Natural killer cell (primary cell): ENCODE data around the gene CAMK1. TPM values are rescaled to one million over a fixed set of nuclear protein-coding genes. Genes with fewer than 3 reads are reported as not detected.

ENCODE experiments used
- ATAC-seq, 3 donors: fragments of 150-1000 bp in 2 of 3; fragments of 200-7000 bp in 1 of 3; cut with Tn5 transposase; 1 replicate in 1 of 3; 2 replicates in 2 of 3; pipeline ENCODE4 v1.10.0; 2021; ENCODE audit warnings: mild to moderate bottlenecking in 2 of 3, moderate library complexity in 2 of 3
- DNase-seq, 2 donors: peaks; one replicate each; pipeline versions ENCODE4 v3.0.0 to v3.0.0-alpha.2; 2013 to 2021; ENCODE audit warnings: mixed read lengths in 1 of 2
- H3K27ac ChIP-seq: one replicate; pipeline ENCODE4 v1.5.1; 2013; ENCODE audit warnings: mild to moderate bottlenecking, low read length
- H3K27me3 ChIP-seq: one replicate; pipeline ENCODE4 v1.6.1; 2013; ENCODE audit warnings: low read length; ENCODE audit not compliant: control insufficient read depth, insufficient read depth
- H3K36me3 ChIP-seq: one replicate; pipeline ENCODE4 v1.6.1; 2013; ENCODE audit warnings: low read length; ENCODE audit not compliant: control insufficient read depth, insufficient read depth
- H3K4me1 ChIP-seq: one replicate; pipeline ENCODE4 v1.6.1; 2013; ENCODE audit warnings: low read length; ENCODE audit not compliant: control insufficient read depth, insufficient read depth
- H3K4me3 ChIP-seq: one replicate; pipeline ENCODE4 v1.5.1; 2013; ENCODE audit warnings: low read length
- H3K9me3 ChIP-seq: one replicate; pipeline ENCODE4 v1.6.1; 2013; ENCODE audit warnings: low read length; ENCODE audit not compliant: control insufficient read depth, insufficient read depth
- H3K27ac Mint-ChIP-seq, 2 donors: one replicate each; pipeline ENCODE4 v1.8.0; 2022; ENCODE audit warnings: mild to moderate bottlenecking in 2 of 2, mixed read lengths in 2 of 2, moderate library complexity in 1 of 2
- H3K27me3 Mint-ChIP-seq, 2 donors: one replicate each; pipeline ENCODE4 v1.8.0; 2022; ENCODE audit warnings: low read depth in 2 of 2, mixed read lengths in 2 of 2
- H3K36me3 Mint-ChIP-seq: one replicate; pipeline ENCODE4 v1.8.0; 2022; ENCODE audit warnings: mixed read lengths
- H3K4me1 Mint-ChIP-seq, 2 donors: one replicate each; pipeline ENCODE4 v1.8.0; 2022; ENCODE audit warnings: mixed read lengths in 2 of 2
- H3K4me3 Mint-ChIP-seq: one replicate; pipeline ENCODE4 v1.8.0; 2022; ENCODE audit warnings: mild to moderate bottlenecking, moderate library complexity, mixed read lengths
- H3K9me3 Mint-ChIP-seq, 2 donors: one replicate each; pipeline ENCODE4 v1.8.0; 2022; ENCODE audit warnings: mixed read lengths in 2 of 2
- WGBS: methylation state at CpG from one replicate; pipeline ENCODE4 v1.1.7; 2013; ENCODE audit warnings: missing lambda C conversion rate; ENCODE audit not compliant: insufficient coverage; 5-methylcytosine and 5-hydroxymethylcytosine counted together
- intact Hi-C: fragments of 100-400 bp; cut with micrococcal nuclease; formaldehyde crosslinking; loops from one replicate; pipeline ENCODE4 v1.14.2; 2022
- total RNA-seq, 4 donors: library from RNA; stranded (reverse); fragments of 120-200 nt in 1 of 4; gene quantifications; one replicate each; pipeline versions ENCODE4 v1.2.3 to v1.2.4, GENCODE V29; 2013 to 2022
- TF ChIP-seq, protein P1 (sequence below): fragments of 200-600 bp; IDR thresholded peaks from one replicate; pipeline ENCODE4 v1.8.0; 2022; ENCODE audit warnings: antibody characterized with exemption

Gene CAMK1
- total RNA-seq, 3 donors from 2014 or later (not counting 1 experiment from before 2014, with no cell fraction given) = 7.4 to 20.4 (median 8.7) TPM

DNA sequence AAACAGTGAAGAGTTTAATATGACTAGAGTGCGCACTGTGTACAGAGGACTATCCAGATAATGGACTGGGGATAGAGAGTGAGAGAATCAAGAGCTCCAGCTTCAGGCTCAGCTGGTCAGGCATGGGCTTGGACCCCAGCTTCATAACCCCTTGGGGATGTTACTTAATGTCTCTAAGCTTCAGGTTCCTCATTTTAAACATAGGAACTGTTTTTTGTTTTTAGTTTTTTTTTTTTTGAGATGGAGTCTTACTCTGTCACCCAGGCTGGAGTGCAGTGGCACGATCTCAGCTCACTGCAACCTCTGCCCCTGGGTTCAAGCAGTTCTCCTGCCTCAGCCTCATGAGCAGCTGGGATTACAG, 48.1 kb downstream of the CAMK1 start:
- ATAC-seq (no peak), DNase-seq (no peak)
- Mint-ChIP-seq H3K36me3 (no peaks in the 10 kb centered on the region), H3K9me3 (no peaks in the 10 kb centered on the region), H3K27me3 (no peaks in the 10 kb centered on the region), H3K4me3 (no peak overlapping the region), H3K27ac (no peak overlapping the region), H3K4me1 (peaks cover 1 to 2% of the 10 kb centered on the region in 2 donors)
- TF ChIP-seq, protein P1, sequence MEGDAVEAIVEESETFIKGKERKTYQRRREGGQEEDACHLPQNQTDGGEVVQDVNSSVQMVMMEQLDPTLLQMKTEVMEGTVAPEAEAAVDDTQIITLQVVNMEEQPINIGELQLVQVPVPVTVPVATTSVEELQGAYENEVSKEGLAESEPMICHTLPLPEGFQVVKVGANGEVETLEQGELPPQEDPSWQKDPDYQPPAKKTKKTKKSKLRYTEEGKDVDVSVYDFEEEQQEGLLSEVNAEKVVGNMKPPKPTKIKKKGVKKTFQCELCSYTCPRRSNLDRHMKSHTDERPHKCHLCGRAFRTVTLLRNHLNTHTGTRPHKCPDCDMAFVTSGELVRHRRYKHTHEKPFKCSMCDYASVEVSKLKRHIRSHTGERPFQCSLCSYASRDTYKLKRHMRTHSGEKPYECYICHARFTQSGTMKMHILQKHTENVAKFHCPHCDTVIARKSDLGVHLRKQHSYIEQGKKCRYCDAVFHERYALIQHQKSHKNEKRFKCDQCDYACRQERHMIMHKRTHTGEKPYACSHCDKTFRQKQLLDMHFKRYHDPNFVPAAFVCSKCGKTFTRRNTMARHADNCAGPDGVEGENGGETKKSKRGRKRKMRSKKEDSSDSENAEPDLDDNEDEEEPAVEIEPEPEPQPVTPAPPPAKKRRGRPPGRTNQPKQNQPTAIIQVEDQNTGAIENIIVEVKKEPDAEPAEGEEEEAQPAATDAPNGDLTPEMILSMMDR = no peak
- Histone ChIP-seq H3K4me1 (peaks cover 2% of the 10 kb centered on the region), H3K27me3 (no peaks in the 10 kb centered on the region), H3K27ac (no peak overlapping the region), H3K36me3 (no peaks in the 10 kb centered on the region), H3K4me3 (no peak overlapping the region), H3K9me3 (no peaks in the 10 kb centered on the region)
- intact Hi-C loops = no loop called here
- 72% methylated on average over 2 of the region's 2 CpGs for WGBS

DNA sequence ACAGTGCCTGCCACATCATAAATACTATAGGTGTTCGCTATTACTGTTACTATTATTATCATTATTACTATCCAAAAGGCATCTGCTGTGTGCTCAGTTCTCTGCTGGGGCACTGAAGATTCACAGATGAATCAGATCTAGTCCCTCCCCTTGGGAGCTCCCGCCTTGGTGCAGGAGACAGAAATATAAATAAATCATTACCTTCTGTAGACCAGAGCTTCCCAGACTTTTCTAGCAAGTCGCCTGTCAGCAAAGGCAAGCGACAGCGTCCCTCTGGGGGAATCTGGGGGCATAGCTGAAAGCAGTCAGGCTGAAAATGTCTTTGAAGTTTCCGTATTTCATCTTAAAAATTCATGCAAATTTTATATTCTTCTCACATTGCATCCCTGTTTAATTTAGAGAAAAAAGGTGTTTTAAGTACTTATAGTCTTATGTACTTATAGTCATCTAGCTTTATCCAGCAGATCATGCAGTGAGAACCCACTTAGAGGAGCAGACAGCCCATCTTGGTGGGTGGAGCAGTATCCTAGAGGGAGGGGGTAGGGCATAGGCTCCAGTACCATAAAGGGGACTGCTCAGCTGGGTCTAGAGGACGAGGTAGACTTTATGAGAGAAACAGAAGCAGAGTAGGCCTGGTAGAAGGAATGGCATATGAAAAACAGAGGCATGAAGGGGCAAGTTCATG, 48.6 kb downstream of the CAMK1 start:
- no peaks in the 10 kb centered on the region for H3K27me3 ChIP-seq
- 75% methylated on average over 6 of the region's 7 CpGs for WGBS
- DNase-seq (no peak), ATAC-seq (no peak)
- no peaks in the 10 kb centered on the region for H3K36me3 Mint-ChIP-seq
- no peak overlapping the region for H3K27ac Mint-ChIP-seq
- H3K27me3 Mint-ChIP-seq = no peaks in the 10 kb centered on the region
- no peaks in the 10 kb centered on the region for H3K4me1 ChIP-seq
- no peak overlapping the region for H3K4me3 ChIP-seq
- H3K4me1 Mint-ChIP-seq = no peaks in the 10 kb centered on the region
- H3K9me3 Mint-ChIP-seq = no peaks in the 10 kb centered on the region
- TF ChIP-seq, protein P1 = no peak
- no peaks in the 10 kb centered on the region for H3K36me3 ChIP-seq
- H3K4me3 Mint-ChIP-seq = no peak overlapping the region
- H3K9me3 ChIP-seq = no peaks in the 10 kb centered on the region
- intact Hi-C loops = no loop called here
- H3K27ac ChIP-seq = no peak overlapping the region

DNA sequence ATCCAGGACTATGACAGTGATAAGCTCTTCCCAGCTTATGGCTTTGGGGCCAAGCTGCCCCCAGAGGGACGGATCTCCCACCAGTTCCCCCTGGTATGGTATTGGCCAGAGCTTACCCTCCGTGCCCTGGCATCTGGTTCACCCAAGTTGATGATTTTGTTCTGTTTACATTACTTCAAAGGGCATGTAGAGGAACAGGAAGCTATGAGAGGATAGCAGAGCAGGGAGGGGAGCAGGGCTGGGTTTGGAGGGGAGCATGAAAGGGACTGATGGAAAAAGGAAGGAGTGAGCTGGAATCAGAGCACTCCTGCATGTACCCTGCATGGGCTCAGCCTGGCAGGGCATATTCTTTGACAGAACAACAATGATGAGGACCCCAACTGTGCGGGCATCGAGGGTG, 51.6 kb downstream of the CAMK1 start:
- intact Hi-C loops = no loop called here

More for the DNA sequence above, 51.6 kb downstream of the CAMK1 start:
- Histone ChIP-seq H3K9me3 (no peaks in the 10 kb centered on the region), H3K27ac (no peak overlapping the region), H3K36me3 (no peaks in the 10 kb centered on the region), H3K27me3 (no peaks in the 10 kb centered on the region), H3K4me3 (no peak overlapping the region), H3K4me1 (no peaks in the 10 kb centered on the region)
- no peak for DNase-seq
- TF ChIP-seq, protein P1 = no peak
- Mint-ChIP-seq H3K27ac (no peak overlapping the region), H3K4me3 (no peak overlapping the region), H3K9me3 (no peaks in the 10 kb centered on the region), H3K36me3 (no peaks in the 10 kb centered on the region), H3K27me3 (peaks cover 0 to 3% of the 10 kb centered on the region in 2 donors), H3K4me1 (peaks cover 0 to 4% of the 10 kb centered on the region in 2 donors)
- 81% methylated on average over 4 of the region's 4 CpGs for WGBS
- no peak for ATAC-seq
